CD4-positive, CD25-positive, alpha-beta regulatory T cell (primary cell): Measurements from ENCODE around the gene TMC1. TPM values are rescaled to one million over a fixed set of nuclear protein-coding genes. Genes with fewer than 3 reads are reported as not detected.

Experiments
- ATAC-seq, 2 donors: fragments of 150-1000 bp; cut with Tn5 transposase; one replicate each; pipeline ENCODE4 v1.10.0; 2021; ENCODE audit warnings: low read depth in 2 of 2, moderate number of reproducible peaks in 2 of 2, moderate library complexity in 1 of 2
- DNase-seq, 3 donors: peaks; one replicate each; pipeline versions ENCODE4 v3.0.0 to v3.0.0-alpha.2; 2012 to 2022; ENCODE audit warnings: mixed read lengths in 1 of 3
- H3K27ac ChIP-seq: one replicate; pipeline ENCODE4 v1.7.0; 2013; ENCODE audit warnings: mild to moderate bottlenecking, low read length; ENCODE audit not compliant: insufficient read depth, poor library complexity, severe bottlenecking
- H3K27me3 ChIP-seq: one replicate; pipeline ENCODE4 v1.7.0; 2013; ENCODE audit warnings: low read length; ENCODE audit not compliant: control insufficient read depth, insufficient read depth
- H3K36me3 ChIP-seq: one replicate; pipeline ENCODE4 v1.7.0; 2013; ENCODE audit warnings: mild to moderate bottlenecking, low read length, moderate library complexity; ENCODE audit not compliant: control insufficient read depth, insufficient read depth
- H3K4me1 ChIP-seq: 2 replicates; pipeline ENCODE4 v1.7.0; 2013; ENCODE audit warnings: mild to moderate bottlenecking, low read length; ENCODE audit not compliant: insufficient read depth, control insufficient read depth, poor library complexity, severe bottlenecking
- H3K4me3 ChIP-seq: one replicate; pipeline ENCODE4 v1.7.0; 2013; ENCODE audit warnings: low read depth, mild to moderate bottlenecking, low read length, moderate library complexity
- H3K9me3 ChIP-seq, 2 experiments: 1 replicate in 1 of 2; 2 replicates in 1 of 2; pipeline ENCODE4 v1.7.0; 2013; ENCODE audit warnings: low read length in 2 of 2, mild to moderate bottlenecking in 1 of 2, moderate library complexity in 1 of 2; ENCODE audit not compliant: control insufficient read depth in 2 of 2
- H3K27ac Mint-ChIP-seq, 3 donors: one replicate each; pipeline ENCODE4 v1.8.0; 2020 to 2022; ENCODE audit warnings: mild to moderate bottlenecking in 3 of 3, mixed read lengths in 3 of 3, moderate library complexity in 2 of 3
- H3K27me3 Mint-ChIP-seq: one replicate; pipeline ENCODE4 v1.8.0; 2022; ENCODE audit warnings: mild to moderate bottlenecking, mixed read lengths
- H3K36me3 Mint-ChIP-seq: one replicate; pipeline ENCODE4 v1.8.0; 2020; ENCODE audit warnings: mixed read lengths
- H3K4me1 Mint-ChIP-seq, 4 donors: one replicate each; pipeline ENCODE4 v1.8.0; 2020 to 2022; ENCODE audit warnings: mixed read lengths in 4 of 4, mild to moderate bottlenecking in 1 of 4
- H3K4me3 Mint-ChIP-seq, 4 donors: one replicate each; pipeline ENCODE4 v1.8.0; 2020 to 2022; ENCODE audit warnings: mild to moderate bottlenecking in 4 of 4, mixed read lengths in 4 of 4, moderate library complexity in 3 of 4
- H3K9me3 Mint-ChIP-seq, 7 donors: one replicate each; pipeline ENCODE4 v1.8.0; 2020 to 2022; ENCODE audit warnings: mixed read lengths in 7 of 7, mild to moderate bottlenecking in 3 of 7, moderate library complexity in 2 of 7
- polyA plus RNA-seq, 4 donors: library from polyadenylated mRNA; unstranded; fragments of 300-500 nt; fragmentation: Illumina TruSeq; gene quantifications; one replicate each; pipeline ENCODE4 v1.2.3, GENCODE V29; 2021
- total RNA-seq: library from RNA; stranded (reverse); gene quantifications from one replicate; pipeline ENCODE4 v1.2.3, GENCODE V29; 2022

The TMC1 gene
- total and polyA plus RNA-seq, 5 donors from 2014 or later = not detected

DNA sequence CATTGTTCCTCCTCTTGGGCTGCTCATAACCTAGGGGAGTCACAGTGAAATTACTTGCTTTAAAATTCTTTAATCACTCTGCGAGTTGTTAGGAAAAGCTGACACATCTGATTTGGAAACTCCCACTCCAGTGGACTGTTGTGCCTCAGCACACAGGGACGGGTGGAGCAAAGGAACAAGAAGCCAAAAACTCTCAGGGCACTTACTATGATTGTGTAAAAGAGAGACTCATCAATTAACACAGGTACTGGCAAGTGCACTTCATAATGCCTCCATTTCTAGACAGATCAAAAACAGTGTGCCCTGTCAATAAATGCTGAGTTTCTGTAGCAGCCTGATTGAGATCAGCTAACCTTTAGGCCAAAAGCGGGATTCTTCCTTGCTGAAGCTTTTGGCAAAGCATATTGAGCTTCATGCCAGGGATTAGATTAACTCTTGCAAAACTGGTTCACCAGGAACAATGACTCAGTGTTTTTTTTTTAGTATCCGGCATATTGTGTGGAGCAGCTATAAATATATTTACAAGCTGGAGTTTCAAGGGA, 55.9 kb downstream of the TMC1 start:
- no peak for DNase-seq
- H3K27me3 Mint-ChIP-seq = no peaks in the 10 kb centered on the region
- H3K9me3 ChIP-seq = no peaks in the 10 kb centered on the region
- H3K36me3 Mint-ChIP-seq = no peaks in the 10 kb centered on the region
- peaks cover 5% of the 10 kb centered on the region for H3K4me1 ChIP-seq
- H3K27ac Mint-ChIP-seq = no peak overlapping the region
- no peak overlapping the region for H3K4me3 ChIP-seq
- no peaks in the 10 kb centered on the region for H3K27me3 ChIP-seq
- H3K36me3 ChIP-seq = no peaks in the 10 kb centered on the region
- no peak for ATAC-seq
- H3K4me3 Mint-ChIP-seq = no peak overlapping the region
- H3K27ac ChIP-seq = no peak overlapping the region
- no peaks in the 10 kb centered on the region for H3K9me3 Mint-ChIP-seq
- peaks cover 0 to 7% (median 6%) of the 10 kb centered on the region in 4 donors for H3K4me1 Mint-ChIP-seq

DNA sequence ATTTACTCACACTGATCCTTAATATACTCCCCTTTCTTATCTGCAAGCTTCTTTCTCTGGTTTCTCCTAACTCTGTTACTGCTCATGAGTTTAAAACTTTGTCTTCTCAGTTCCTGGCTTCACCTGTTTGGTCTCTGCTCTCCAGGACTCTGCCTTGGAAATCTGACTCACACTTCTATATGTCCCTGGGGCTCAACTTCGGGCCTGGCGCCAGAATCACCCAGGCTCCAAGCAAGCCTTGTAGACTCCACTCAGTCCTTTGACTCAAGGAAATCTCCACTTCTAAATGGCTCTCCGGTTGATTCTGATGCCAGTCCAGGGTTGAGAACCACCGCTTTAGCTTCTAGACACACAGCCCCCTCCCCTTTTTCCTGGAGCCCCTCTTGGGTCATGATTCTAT, 57.8 kb downstream of the TMC1 start:
- Mint-ChIP-seq H3K36me3 (no peaks in the 10 kb centered on the region), H3K27me3 (no peaks in the 10 kb centered on the region)

DNA sequence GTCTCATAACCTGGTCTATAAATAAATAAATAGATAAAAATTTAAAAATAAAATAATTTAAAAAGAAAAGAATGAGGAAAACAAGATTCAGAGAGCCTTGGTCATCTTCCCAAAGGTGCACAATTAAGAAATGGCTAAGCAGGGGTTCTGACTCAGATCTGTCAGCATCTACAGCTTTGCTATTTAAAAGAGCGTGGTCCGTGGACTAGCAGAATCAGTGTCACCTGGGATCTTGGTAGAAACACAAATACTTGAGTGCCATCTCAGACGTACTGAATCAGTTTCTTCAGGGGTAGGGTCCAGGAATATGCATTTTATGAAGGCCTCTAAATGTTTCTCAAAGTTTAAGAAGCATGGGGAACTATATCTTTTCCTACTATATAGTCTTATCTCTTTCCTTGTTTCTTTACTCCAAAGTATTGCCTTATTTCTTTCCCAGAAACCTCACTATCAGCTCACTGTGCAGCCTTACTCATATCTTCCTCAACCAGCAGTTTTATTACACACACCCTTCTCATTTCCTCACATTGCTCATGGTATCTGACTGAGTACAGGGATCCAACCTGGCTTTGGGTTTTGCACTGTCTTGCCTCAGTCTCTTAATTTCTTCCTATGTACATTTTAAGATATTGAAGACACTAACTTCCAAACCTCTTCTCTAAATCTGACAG, 58.6 kb downstream of the TMC1 start:
- no peaks in the 10 kb centered on the region for H3K36me3 ChIP-seq
- Mint-ChIP-seq H3K4me1 (peaks cover 0 to 16% (median 9%) of the 10 kb centered on the region in 4 donors), H3K27me3 (no peaks in the 10 kb centered on the region), H3K4me3 (no peak overlapping the region), H3K27ac (no peak overlapping the region), H3K36me3 (no peaks in the 10 kb centered on the region), H3K9me3 (no peaks in the 10 kb centered on the region)
- H3K4me3 ChIP-seq = no peak overlapping the region
- ATAC-seq (no peak), DNase-seq (no peak)
- no peaks in the 10 kb centered on the region for H3K27me3 ChIP-seq
- no peaks in the 10 kb centered on the region for H3K9me3 ChIP-seq
- peaks cover 5% of the 10 kb centered on the region for H3K4me1 ChIP-seq
- no peak overlapping the region for H3K27ac ChIP-seq

More for the DNA sequence above, 57.8 kb downstream of the TMC1 start:
- Mint-ChIP-seq H3K4me3 (no peak overlapping the region), H3K9me3 (no peaks in the 10 kb centered on the region), H3K4me1 (peaks cover 0 to 16% (median 10%) of the 10 kb centered on the region in 4 donors), H3K27ac (no peak overlapping the region)
- Histone ChIP-seq H3K4me3 (no peak overlapping the region), H3K4me1 (peaks cover 5% of the 10 kb centered on the region), H3K27me3 (no peaks in the 10 kb centered on the region), H3K27ac (no peak overlapping the region), H3K36me3 (no peaks in the 10 kb centered on the region), H3K9me3 (no peaks in the 10 kb centered on the region)
- DNase-seq = no peak
- ATAC-seq = no peak

DNA sequence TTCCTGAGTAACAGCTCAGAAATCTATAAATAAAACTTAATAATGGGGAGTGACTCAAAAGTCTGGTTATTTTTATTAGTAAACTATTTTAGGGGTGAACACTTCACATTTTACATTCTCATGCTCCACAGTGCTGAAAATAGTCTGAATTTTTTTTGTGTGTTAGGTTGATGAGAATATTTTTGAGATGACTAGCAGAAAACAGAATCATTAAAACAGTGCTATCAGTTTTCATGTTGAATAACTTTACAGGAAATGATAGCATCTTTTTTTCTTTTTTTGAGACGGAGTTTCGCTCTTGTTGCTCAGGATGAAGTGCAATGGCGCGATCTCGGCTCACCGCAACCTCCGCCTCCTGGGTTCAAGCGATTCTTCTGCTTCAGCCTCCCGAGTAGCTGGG, 60.3 kb downstream of the TMC1 start:
- peak in 1 of 3 donors; percentile 12 for DNase-seq
- Mint-ChIP-seq H3K4me1 (peaks cover 6 to 31% (median 13%) of the 10 kb centered on the region in 4 donors), H3K36me3 (no peaks in the 10 kb centered on the region), H3K27me3 (no peaks in the 10 kb centered on the region), H3K27ac (no peak overlapping the region), H3K9me3 (peaks cover 0 to 1% (median 0%) of the 10 kb centered on the region in 7 donors), H3K4me3 (peak overlapping the region in 1 of 4 donors; percentile 8)
- H3K27ac ChIP-seq = no peak overlapping the region
- ATAC-seq = no peak
- peaks cover 5% of the 10 kb centered on the region for H3K4me1 ChIP-seq
- H3K9me3 ChIP-seq = no peaks in the 10 kb centered on the region
- no peaks in the 10 kb centered on the region for H3K27me3 ChIP-seq
- H3K4me3 ChIP-seq = no peak overlapping the region
- H3K36me3 ChIP-seq = no peaks in the 10 kb centered on the region

DNA sequence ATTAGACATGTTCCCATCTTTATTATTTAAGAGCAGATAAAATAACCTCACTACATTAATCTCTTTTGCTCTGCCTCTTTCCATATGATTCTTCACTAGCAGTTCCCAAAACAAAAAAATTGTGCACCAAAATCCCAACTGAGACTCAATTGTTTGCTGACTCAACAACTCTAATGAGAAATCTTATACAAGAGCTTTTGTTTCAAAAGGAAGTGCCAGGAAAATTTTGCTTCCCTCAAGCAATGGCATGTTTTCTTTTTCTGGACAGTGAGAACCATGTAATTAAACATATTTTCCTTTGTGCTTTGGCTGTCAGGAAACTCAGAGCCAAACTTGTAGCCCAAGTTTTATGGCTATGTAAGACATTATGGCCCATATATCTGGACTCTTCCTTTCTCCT, 62.0 kb downstream of the TMC1 start:
- peaks cover 0 to 1% (median 0%) of the 10 kb centered on the region in 7 donors for H3K9me3 Mint-ChIP-seq

DNA sequence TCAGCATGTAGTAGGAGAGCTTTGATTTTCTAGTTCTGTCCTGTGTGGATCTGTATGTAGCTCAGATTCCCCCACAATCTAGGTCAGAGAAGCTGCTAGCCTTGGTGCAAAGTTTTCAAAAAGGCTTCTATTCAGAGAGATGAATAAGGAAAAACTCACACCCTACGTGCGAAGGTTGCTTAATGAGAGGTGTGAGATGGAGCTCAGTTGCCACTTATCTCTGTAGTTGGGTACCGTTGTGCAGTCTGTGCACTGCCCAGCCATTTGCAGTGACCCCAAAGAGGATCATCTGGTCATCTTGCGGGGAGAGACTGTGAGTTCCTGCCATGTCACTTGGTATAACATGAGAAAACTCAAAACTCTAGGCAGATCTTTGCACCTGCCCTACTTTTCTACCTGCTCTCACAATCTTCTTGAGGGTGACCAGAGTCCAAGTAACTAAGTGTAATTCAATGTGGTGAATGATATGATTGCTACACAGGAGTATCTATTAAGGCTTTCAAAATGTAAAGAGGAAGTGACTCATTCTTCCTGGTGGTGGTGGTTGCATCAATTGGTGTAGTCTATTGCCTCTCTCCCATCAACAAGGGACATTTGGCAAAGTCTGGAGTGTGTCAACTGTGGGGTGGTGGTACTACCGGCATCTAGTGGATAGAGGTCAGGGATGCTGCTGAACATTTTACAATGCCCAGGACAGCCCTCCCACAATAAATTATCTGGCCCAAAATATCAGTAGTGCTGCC, 65.2 kb downstream of the TMC1 start:
- no peaks in the 10 kb centered on the region for H3K27me3 ChIP-seq
- no peaks in the 10 kb centered on the region for H3K9me3 ChIP-seq
- H3K36me3 ChIP-seq = no peaks in the 10 kb centered on the region
- peak; percentile 82 to 83 for ATAC-seq
- Mint-ChIP-seq H3K27me3 (no peaks in the 10 kb centered on the region), H3K4me1 (peaks cover 9 to 31% (median 11%) of the 10 kb centered on the region in 4 donors), H3K4me3 (peak overlapping the region in 1 of 4 donors; percentile 3), H3K9me3 (peaks cover 0 to 1% (median 0%) of the 10 kb centered on the region in 7 donors), H3K27ac (peak overlapping the region in 1 of 3 donors; percentile 74), H3K36me3 (no peaks in the 10 kb centered on the region)
- peak overlapping the region; percentile 22 for H3K4me3 ChIP-seq
- peak in 2 of 3 donors; percentile 4 to 65 for DNase-seq
- H3K27ac ChIP-seq = no peak overlapping the region
- peaks cover under 1% of the 10 kb centered on the region for H3K4me1 ChIP-seq

More for the DNA sequence above, 62.0 kb downstream of the TMC1 start:
- H3K27ac Mint-ChIP-seq = no peak overlapping the region
- Histone ChIP-seq H3K9me3 (no peaks in the 10 kb centered on the region), H3K27me3 (no peaks in the 10 kb centered on the region), H3K36me3 (no peaks in the 10 kb centered on the region), H3K4me1 (peaks cover 5% of the 10 kb centered on the region), H3K4me3 (no peak overlapping the region), H3K27ac (no peak overlapping the region)
- H3K4me1 Mint-ChIP-seq = peaks cover 9 to 34% (median 14%) of the 10 kb centered on the region in 4 donors
- H3K4me3 Mint-ChIP-seq = no peak overlapping the region
- DNase-seq = no peak
- H3K27me3 Mint-ChIP-seq = no peaks in the 10 kb centered on the region
- no peak for ATAC-seq
- H3K36me3 Mint-ChIP-seq = no peaks in the 10 kb centered on the region

DNA sequence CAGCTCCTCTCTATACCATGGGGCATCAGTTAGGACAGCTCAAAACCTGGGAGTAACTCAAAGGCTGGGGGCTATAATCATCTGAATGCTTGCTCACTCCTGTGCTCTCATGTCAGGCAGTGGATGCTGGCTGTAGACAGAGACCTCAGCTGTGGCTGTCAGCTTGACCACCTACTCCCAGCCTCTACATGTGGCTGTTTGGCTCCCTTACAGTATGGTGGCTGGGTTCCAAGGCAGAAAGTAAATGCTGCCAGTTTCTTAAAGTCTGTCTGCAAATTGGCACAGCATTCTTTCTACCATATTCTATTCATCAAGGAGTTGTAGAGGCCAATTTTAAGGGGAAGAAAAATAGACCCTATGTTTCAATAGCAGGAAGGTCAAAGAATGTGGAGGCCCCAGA, 66.9 kb downstream of the TMC1 start:
- ATAC-seq (no peak), DNase-seq (no peak)
- Mint-ChIP-seq H3K27me3 (no peaks in the 10 kb centered on the region), H3K4me3 (no peak overlapping the region), H3K4me1 (peaks cover 10 to 27% (median 12%) of the 10 kb centered on the region in 4 donors), H3K36me3 (no peaks in the 10 kb centered on the region), H3K9me3 (peaks cover 0 to 1% (median 0%) of the 10 kb centered on the region in 7 donors), H3K27ac (no peak overlapping the region)
- Histone ChIP-seq H3K4me3 (no peak overlapping the region), H3K27me3 (no peaks in the 10 kb centered on the region), H3K27ac (no peak overlapping the region), H3K9me3 (no peaks in the 10 kb centered on the region), H3K4me1 (no peaks in the 10 kb centered on the region), H3K36me3 (no peaks in the 10 kb centered on the region)
